ENCODE data around the gene NDUFA5.

NDUFA5 gene

DNA sequence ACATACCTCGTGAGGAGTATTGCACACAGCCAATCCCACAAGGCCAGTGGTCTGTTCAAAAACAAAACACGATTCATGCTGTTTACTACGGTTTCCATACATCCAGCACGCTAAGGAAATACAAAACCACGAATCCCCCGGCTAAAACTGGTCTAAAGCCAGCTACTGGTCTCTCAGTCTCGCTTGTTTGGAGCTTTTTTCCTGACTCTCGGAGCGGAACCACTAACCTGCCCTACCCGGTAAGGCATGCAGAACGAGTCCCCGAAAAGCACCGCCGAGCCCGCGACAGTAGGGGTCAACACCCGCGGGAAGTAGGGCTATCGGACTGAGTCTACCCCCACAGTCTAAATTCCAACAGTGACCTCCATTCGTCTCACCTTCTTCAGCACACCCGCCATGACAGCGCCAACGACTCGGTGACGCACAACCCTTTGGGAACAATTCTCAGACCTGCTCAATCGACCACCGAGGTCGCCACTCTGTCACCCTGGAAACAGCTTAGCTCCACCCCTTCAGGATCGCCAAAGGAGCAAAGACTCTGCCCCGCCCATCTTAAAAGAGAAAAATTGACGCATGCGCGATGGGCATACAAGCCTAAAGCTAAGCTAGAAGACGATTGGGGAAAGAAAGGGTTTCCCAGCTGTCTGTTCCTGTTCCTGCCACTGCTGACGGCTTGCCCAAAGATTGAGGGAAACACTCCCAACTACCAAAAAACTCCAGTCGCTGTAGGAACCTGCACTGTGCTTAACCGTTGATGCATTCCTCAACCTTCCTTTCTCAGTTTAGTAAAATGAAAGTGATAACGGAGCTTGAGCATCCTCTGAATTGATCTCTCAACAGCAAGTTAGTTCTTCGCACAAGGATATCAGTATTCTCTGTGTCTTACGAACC lies at the start of gene NDUFA5:
TSS of gene NDUFA5 (minus strand) at position 421 of the 891 bp plus-strand sequence. CDS start at position 398, 23 bp downstream.
- Histone ChIP-seq H3K4me3 (ENCODE audit: low read depth, low read length) (peak within 1 kb of the TSS; percentile 88), H3K4me1 (ENCODE audit: control insufficient read depth, insufficient read depth, low read length) (no peaks in the 10 kb centered on the region), H3K36me3 (ENCODE audit: control insufficient read depth in 2 of 2, insufficient read depth in 1 of 2, low read length in 2 of 2) (peaks cover 0 to 28% of the 10 kb centered on the region in 2 experiments; a peak in 1 of 3 replicates), H3K27ac (ENCODE audit: extremely low read depth, low read depth, low read length) (peak within 1 kb of the TSS; percentile 61), H3K9me3 (ENCODE audit: control insufficient read depth, insufficient read depth, low read depth, low read length) (no peaks in the 10 kb centered on the region)
- CTCF ChIA-PET, result interaction anchor here (0.6 to 1.5 kb wide), 4 partner anchors 23 to 314 kb away, joined by 3 to 5 read pairs (median 4); no protein-coding TSS in a partner anchor
- POLR2A ChIA-PET, result interaction anchor here (0.6 to 1.5 kb wide), 5 partner anchors 9 to 191 kb away, joined by 3 to 9 read pairs (median 4); partner anchors contain the start of gene WASL
- TF ChIP-seq ZNF654 (tag by site-specific recombination; IDR thresholded peaks at IDR 0.05; ENCODE audit: low read depth), result no peak
- TF ChIP-seq, protein P1, sequence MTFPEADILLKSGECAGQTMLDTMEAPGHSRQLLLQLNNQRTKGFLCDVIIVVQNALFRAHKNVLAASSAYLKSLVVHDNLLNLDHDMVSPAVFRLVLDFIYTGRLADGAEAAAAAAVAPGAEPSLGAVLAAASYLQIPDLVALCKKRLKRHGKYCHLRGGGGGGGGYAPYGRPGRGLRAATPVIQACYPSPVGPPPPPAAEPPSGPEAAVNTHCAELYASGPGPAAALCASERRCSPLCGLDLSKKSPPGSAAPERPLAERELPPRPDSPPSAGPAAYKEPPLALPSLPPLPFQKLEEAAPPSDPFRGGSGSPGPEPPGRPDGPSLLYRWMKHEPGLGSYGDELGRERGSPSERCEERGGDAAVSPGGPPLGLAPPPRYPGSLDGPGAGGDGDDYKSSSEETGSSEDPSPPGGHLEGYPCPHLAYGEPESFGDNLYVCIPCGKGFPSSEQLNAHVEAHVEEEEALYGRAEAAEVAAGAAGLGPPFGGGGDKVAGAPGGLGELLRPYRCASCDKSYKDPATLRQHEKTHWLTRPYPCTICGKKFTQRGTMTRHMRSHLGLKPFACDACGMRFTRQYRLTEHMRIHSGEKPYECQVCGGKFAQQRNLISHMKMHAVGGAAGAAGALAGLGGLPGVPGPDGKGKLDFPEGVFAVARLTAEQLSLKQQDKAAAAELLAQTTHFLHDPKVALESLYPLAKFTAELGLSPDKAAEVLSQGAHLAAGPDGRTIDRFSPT (tag by site-specific recombination; IDR thresholded peaks at IDR 0.05), result no peak
- peak; percentile 72 for TF ChIP-seq KLF16 (tag by site-specific recombination; IDR thresholded peaks at IDR 0.05)
- 0 out of 2 replicates have a peak, but pooled peaks have one; percentile 1 for TF ChIP-seq ZFP69B (tag by site-specific recombination; IDR thresholded peaks at IDR 0.05)
- TF ChIP-seq, protein P2, sequence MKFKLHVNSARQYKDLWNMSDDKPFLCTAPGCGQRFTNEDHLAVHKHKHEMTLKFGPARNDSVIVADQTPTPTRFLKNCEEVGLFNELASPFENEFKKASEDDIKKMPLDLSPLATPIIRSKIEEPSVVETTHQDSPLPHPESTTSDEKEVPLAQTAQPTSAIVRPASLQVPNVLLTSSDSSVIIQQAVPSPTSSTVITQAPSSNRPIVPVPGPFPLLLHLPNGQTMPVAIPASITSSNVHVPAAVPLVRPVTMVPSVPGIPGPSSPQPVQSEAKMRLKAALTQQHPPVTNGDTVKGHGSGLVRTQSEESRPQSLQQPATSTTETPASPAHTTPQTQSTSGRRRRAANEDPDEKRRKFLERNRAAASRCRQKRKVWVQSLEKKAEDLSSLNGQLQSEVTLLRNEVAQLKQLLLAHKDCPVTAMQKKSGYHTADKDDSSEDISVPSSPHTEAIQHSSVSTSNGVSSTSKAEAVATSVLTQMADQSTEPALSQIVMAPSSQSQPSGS (tag by site-specific recombination; IDR thresholded peaks at IDR 0.05; ENCODE audit: low read depth), result 0 out of 2 replicates have a peak, but pooled peaks have one; percentile 44
- peak; percentile 69; the same call in 1 of the 2 replicates for TF ChIP-seq SP7 (tag by site-specific recombination; IDR thresholded peaks at IDR 0.05)
- TF ChIP-seq, protein P3, sequence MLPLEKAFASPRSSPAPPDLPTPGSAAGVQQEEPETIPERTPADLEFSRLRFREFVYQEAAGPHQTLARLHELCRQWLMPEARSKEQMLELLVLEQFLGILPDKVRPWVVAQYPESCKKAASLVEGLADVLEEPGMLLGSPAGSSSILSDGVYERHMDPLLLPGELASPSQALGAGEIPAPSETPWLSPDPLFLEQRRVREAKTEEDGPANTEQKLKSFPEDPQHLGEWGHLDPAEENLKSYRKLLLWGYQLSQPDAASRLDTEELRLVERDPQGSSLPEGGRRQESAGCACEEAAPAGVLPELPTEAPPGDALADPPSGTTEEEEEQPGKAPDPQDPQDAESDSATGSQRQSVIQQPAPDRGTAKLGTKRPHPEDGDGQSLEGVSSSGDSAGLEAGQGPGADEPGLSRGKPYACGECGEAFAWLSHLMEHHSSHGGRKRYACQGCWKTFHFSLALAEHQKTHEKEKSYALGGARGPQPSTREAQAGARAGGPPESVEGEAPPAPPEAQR (tag by site-specific recombination; IDR thresholded peaks at IDR 0.05), result no peak
- 0 out of 2 replicates have a peak, but pooled peaks have one; percentile 49 for TF ChIP-seq ZBTB1 (tag by site-specific recombination; IDR thresholded peaks at IDR 0.05)
- no peak for TF ChIP-seq MEIS1 (CRISPR knock-in tag; IDR thresholded peaks at IDR 0.05; ENCODE audit: borderline replicate concordance)
- peak; percentile 69 for TF ChIP-seq SP2 (tag by site-specific recombination; IDR thresholded peaks at IDR 0.05)
- TF ChIP-seq SP3 (tag by site-specific recombination; IDR thresholded peaks at IDR 0.05), result peak; percentile 84
- peak; percentile 50 for TF ChIP-seq PRDM1 (tag by site-specific recombination; IDR thresholded peaks at IDR 0.05)
- peak; percentile 65 for TF ChIP-seq ZNF335 (tag by site-specific recombination; conservative IDR thresholded peaks at IDR 0.05)
- peak; percentile 6; the same call in 1 of the 2 replicates for TF ChIP-seq TRIM28 (IDR thresholded peaks at IDR 0.05; ENCODE audit: borderline replicate concordance, low read length)
- peak; percentile 96 for TF ChIP-seq ZNF10 (tag by site-specific recombination; IDR thresholded peaks at IDR 0.05)
- peak; percentile 82 for TF ChIP-seq ZBTB21 (tag by site-specific recombination; IDR thresholded peaks at IDR 0.05)
- peak; percentile 92 for TF ChIP-seq YY1 (tag by site-specific recombination; IDR thresholded peaks at IDR 0.05)
- TF ChIP-seq, protein P4, sequence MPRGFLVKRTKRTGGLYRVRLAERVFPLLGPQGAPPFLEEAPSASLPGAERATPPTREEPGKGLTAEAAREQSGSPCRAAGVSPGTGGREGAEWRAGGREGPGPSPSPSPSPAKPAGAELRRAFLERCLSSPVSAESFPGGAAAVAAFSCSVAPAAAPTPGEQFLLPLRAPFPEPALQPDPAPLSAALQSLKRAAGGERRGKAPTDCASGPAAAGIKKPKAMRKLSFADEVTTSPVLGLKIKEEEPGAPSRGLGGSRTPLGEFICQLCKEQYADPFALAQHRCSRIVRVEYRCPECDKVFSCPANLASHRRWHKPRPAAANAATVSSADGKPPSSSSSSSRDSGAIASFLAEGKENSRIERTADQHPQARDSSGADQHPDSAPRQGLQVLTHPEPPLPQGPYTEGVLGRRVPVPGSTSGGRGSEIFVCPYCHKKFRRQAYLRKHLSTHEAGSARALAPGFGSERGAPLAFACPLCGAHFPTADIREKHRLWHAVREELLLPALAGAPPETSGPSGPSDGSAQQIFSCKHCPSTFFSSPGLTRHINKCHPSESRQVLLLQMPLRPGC (tag by site-specific recombination; IDR thresholded peaks at IDR 0.05), result peak; percentile 69
- TF ChIP-seq, protein P5, sequence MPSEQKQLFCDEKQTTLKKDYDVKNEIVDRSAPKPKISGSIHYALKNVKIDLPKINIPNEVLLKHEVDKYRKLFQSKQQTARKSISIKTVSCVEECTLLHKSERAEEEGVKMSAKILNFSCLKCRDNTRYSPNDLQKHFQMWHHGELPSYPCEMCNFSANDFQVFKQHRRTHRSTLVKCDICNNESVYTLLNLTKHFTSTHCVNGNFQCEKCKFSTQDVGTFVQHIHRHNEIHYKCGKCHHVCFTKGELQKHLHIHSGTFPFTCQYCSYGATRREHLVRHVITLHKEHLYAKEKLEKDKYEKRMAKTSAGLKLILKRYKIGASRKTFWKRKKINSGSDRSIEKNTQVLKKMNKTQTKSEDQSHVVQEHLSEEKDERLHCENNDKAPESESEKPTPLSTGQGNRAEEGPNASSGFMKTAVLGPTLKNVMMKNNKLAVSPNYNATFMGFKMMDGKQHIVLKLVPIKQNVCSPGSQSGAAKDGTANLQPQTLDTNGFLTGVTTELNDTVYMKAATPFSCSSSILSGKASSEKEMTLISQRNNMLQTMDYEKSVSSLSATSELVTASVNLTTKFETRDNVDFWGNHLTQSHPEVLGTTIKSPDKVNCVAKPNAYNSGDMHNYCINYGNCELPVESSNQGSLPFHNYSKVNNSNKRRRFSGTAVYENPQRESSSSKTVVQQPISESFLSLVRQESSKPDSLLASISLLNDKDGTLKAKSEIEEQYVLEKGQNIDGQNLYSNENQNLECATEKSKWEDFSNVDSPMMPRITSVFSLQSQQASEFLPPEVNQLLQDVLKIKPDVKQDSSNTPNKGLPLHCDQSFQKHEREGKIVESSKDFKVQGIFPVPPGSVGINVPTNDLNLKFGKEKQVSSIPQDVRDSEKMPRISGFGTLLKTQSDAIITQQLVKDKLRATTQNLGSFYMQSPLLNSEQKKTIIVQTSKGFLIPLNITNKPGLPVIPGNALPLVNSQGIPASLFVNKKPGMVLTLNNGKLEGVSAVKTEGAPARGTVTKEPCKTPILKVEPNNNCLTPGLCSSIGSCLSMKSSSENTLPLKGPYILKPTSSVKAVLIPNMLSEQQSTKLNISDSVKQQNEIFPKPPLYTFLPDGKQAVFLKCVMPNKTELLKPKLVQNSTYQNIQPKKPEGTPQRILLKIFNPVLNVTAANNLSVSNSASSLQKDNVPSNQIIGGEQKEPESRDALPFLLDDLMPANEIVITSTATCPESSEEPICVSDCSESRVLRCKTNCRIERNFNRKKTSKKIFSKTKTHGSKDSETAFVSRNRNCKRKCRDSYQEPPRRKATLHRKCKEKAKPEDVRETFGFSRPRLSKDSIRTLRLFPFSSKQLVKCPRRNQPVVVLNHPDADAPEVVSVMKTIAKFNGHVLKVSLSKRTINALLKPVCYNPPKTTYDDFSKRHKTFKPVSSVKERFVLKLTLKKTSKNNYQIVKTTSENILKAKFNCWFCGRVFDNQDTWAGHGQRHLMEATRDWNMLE (tag by site-specific recombination; conservative IDR thresholded peaks at IDR 0.05; ENCODE audit: low read depth), result peak; percentile 45
- TF ChIP-seq ZBTB20 (tag by site-specific recombination; IDR thresholded peaks at IDR 0.05), result peak; percentile 6; the same call in 1 of the 2 replicates
- TF ChIP-seq, protein P6, sequence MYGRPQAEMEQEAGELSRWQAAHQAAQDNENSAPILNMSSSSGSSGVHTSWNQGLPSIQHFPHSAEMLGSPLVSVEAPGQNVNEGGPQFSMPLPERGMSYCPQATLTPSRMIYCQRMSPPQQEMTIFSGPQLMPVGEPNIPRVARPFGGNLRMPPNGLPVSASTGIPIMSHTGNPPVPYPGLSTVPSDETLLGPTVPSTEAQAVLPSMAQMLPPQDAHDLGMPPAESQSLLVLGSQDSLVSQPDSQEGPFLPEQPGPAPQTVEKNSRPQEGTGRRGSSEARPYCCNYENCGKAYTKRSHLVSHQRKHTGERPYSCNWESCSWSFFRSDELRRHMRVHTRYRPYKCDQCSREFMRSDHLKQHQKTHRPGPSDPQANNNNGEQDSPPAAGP (tag by site-specific recombination; IDR thresholded peaks at IDR 0.05), result peak; percentile 70
- TF ChIP-seq ZFP37 (tag by site-specific recombination; IDR thresholded peaks at IDR 0.05), result peak; percentile 71; the same call in 1 of the 2 replicates
- 0 out of 2 replicates have a peak, but pooled peaks have one; percentile 8 for TF ChIP-seq ZEB2 (tag by site-specific recombination; IDR thresholded peaks at IDR 0.05)

Data from HEK293 (cell line).